GM20431 (cell line): Measurements from ENCODE around the gene ZPBP2.
"Not testable (repeated sequence)": the region's sequence is repeated elsewhere in the genome, so short reads cannot be mapped to it uniquely, and the experiment has no call there.

Source experiments
- in situ Hi-C: fragments of 300-500 bp; cut with MseI, MboI; formaldehyde crosslinking; loops from one replicate; pipeline ENCODE4 v1.15.0; 2020; ENCODE audit warnings: low sequenced_read_pairs; ENCODE audit not compliant: unreplicated experiment

The ZPBP2 gene, protein sequence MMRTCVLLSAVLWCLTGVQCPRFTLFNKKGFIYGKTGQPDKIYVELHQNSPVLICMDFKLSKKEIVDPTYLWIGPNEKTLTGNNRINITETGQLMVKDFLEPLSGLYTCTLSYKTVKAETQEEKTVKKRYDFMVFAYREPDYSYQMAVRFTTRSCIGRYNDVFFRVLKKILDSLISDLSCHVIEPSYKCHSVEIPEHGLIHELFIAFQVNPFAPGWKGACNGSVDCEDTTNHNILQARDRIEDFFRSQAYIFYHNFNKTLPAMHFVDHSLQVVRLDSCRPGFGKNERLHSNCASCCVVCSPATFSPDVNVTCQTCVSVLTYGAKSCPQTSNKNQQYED

DNA sequence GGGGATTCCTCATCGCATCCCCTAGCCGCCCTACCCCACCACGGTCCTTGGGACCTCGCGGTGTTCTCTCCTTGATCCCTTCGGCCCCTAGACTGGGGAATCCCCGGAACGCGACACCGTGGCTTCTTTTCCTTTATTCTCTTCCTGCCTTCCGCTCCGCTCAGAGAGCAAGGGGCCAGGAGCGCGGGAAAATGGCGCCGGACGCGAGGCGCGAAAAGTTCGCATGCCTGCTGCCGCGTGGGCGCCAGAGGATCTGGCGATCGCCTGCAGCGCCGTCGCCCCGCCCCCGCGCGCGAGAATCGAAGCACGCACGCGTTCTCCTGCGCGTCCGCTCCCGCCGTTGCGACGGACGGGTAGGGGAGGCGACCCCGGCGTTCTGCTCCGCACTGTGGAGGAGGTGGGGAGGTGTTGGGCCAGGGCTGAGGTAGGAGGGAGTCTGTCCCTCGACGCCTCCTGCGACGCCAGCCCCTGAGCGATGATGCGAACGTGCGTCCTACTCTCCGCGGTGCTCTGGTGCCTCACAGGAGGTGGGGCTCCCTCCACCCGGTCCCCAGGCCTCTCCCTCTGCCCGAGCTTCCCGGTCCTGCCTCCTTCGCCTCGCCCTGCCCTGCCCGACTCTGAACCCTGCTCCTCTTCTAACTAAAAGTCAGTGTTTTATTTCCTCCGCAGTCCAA lies at the start of gene ZPBP2:
Gene ZPBP2, plus strand, starts transcription at position 323 of the 674 bp plus-strand sequence. Its CDS starts 153 bp downstream, at position 476.
- in situ Hi-C loops = no loop called here

DNA sequence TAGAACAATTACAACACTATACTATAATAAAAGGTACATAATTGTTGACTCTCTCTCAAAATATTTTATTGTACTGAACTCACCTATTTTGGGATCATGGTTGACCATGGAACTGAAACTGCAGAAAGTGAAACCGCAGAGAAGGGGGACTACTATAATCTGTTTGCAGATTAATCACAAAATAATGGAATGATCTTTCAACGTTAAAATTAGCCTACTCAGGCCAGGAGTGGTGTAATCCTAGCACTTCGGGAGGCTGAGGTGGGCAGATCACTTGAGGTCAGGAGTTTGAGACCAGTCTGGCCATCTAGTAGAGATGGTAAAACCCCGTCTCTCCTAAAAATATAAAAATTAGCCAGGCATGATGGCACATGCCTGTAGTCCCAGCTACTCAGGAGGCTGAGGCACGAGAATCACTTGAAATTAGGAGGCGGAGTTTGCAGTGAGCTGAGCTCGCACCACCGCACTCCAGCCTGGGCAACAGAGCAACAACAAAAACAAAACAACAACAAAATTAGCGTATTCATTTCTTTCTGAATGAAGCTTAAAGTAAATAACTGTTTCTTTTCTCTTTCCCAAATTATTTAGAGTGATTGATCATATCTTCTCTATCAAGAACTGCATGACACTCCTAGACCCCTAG lies 49.5 kb upstream of the ZPBP2 start:
- in situ Hi-C loops = no loop called here

GRCh38 chr17:39820541-39820940 lies 47.5 kb upstream of the ZPBP2 start:
- in situ Hi-C loops = no loop called here

DNA sequence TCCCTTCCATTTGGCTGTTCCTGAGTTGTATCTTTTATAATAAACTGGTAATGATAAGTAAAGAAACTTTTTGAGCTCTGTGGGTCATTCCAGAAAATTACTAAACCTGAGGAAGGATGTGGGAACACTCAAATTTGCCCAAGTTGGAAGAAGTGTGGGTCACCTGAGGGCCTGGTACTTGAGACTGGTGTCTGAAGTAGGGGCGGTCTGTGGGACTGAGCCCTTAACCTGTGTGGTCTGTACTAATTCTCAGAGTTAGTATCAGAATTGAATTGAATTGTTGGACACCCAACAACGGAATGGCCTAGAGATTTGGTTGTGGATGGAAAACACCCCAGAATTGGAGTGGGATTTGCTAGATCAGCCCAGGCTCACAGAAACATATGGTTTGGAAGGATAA lies 47.0 kb upstream of the ZPBP2 start:
- in situ Hi-C loops = no loop called here

GRCh38 chr17:39822051-39822451 lies 46.0 kb upstream of the ZPBP2 start:
- in situ Hi-C loops = no loop called here

DNA sequence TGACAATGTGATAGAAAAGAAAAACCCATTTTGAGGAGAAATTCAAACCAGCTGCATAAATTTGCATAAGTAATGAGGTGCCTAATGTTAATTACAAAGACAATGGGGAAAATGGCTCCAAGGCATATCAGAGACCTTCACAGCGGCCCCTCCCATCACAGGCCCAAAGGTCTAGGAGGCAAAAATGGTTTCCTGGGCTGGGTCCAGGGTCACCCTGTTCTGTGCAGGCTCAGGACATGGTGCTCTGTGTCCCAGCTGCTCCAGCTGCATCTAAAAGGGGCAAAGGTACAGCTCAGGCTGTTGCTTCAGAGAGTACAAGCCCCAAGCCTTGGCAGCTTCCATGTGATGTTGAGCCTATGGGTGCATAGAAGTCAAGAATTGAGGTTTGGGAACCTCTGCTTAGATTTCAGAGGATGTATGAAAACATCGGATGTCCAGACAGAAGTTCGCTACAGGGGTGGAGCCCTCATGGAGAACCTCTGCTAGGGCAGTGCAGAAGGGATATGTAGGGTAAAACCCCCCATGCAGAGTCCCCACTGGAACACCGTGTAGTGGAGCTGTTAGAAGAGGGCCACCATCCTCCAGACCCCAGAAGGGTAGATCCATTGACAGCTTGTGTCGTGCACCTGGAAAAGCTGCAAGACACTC lies 44.5 kb upstream of the ZPBP2 start:
- in situ Hi-C loops = no loop called here

- in situ Hi-C loops = no loop called here
Measured at GRCh38 chr17:39826334-39826733, 41.7 kb upstream of the ZPBP2 start.

GRCh38 chr17:39828443-39828842 lies 39.6 kb upstream of the ZPBP2 start:
- in situ Hi-C loops = no loop called here

DNA sequence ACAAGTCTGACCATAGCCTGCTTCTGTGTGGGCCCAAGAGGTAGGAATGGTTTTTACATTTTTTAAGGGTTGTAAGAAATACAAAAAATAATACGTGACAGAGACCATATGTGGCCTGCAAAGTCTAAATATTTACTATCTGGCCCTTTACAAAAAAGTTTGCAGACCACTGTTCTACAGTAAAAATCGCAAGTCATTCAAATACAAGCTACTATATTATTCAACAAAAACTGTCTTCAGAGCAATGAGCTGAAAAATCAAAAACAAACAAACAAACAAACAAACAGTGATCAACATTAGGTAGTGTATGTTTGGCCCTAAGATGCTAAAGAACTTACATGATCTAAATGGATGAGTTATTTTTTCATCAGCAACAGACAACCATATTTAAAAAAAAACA lies 36.4 kb upstream of the ZPBP2 start:
- in situ Hi-C loops = no loop called here

DNA sequence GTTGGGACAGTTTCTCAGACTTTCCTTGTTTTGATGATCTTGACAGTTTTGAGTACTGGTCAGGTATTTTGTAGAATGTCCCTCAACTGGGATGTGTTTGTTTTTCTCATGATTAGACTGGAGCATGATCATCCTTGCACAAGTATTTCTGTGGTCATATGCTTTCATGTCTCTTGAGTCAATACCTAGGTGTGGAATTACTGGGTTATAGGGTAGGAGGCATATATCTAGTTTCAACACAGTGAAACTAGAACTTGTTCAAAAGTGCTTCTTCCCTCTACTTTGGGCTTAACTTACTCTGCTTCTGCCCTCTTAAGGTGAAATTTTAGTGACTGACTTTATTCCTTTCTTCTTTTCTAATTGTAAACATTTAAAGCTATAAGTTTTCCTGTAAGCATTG lies 34.0 kb upstream of the ZPBP2 start:
- in situ Hi-C loops = no loop called here

GRCh38 chr17:39835038-39835786 lies 32.8 kb upstream of the ZPBP2 start:
- in situ Hi-C loops = no loop called here

- in situ Hi-C loops = no loop called here
Measured at GRCh38 chr17:39836117-39836516, 31.9 kb upstream of the ZPBP2 start.

GRCh38 chr17:39838057-39838456 lies 29.9 kb upstream of the ZPBP2 start:
- in situ Hi-C loops = no loop called here

- in situ Hi-C loops = no loop called here
Measured at GRCh38 chr17:39838784-39839183, 29.2 kb upstream of the ZPBP2 start.

- in situ Hi-C loops = no loop called here
Measured at GRCh38 chr17:39841134-39841683, 26.8 kb upstream of the ZPBP2 start.

- in situ Hi-C loops = no loop called here
Measured at GRCh38 chr17:39845052-39845846, 22.8 kb upstream of the ZPBP2 start.

DNA sequence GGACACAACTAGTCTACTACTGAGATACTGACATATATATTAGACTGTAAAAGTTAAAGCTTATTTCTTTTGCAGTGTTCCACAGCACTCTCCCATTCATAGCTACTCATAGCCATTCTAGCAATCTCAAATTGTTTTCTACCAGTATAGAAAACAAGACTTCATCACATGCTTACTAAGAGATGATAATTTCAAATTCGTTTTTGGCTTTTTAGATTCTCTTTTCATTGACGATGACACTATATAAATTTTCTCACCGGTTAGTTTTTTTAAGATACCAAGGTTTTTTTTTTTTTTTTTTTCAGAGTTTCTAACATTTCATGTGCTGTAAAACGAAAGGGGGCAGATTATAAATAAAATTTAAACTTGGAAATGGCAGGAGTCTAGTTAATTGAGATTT lies 21.8 kb upstream of the ZPBP2 start:
- in situ Hi-C loops = no loop called here

- in situ Hi-C loops = no loop called here
Measured at GRCh38 chr17:39848600-39848999, 19.4 kb upstream of the ZPBP2 start.

DNA sequence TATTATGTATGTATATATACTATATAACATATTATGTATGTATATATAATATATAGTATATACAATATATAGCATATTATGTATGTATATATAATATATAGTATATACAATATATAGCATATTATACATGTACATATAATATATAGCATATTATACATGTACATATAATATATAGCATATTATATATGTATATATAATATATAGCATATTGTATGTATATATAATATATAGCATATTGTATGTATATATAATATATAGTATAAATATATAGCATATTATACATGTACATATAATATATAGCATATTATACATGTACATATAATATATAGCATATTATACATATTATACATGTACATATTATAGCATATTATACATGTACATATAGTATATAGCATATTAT lies 17.8 kb upstream of the ZPBP2 start:
- in situ Hi-C loops = not testable (repeated sequence)
